SK-N-SH (cell line): ENCODE data around the gene FECH.

Source experiments
- CHD2 ChIP-seq: fragments of 150-350 bp; IDR thresholded peaks from 2 replicates; pipeline ENCODE4 v1.6.1; 2018; ENCODE audit warnings: low read length; ENCODE audit not compliant: partially characterized antibody
- EP300 ChIP-seq, 2 experiments: IDR thresholded peaks; 2 replicates each; pipeline versions ENCODE4 v1.4.0 to v1.6.1; 2012; ENCODE audit warnings: borderline replicate concordance in 1 of 2, low read depth in 1 of 2, low read length in 1 of 2
- EZH2phosphoT487 ChIP-seq: fragments of 200-600 bp; sonication (generic); IDR thresholded peaks from 2 replicates; pipeline ENCODE4 v1.6.1; 2017; ENCODE audit warnings: low read depth, mixed run types, mild to moderate bottlenecking, antibody characterized with exemption, moderate library complexity, borderline replicate concordance
- FOXM1 ChIP-seq: IDR thresholded peaks from 2 replicates; pipeline ENCODE4 v1.4.0; 2012; ENCODE audit warnings: low read depth, mild to moderate bottlenecking
- MXI1 ChIP-seq: IDR thresholded peaks from 2 replicates; pipeline ENCODE4 v1.6.1; 2012; ENCODE audit warnings: mild to moderate bottlenecking, low read depth, low read length, improper control_type of control experiment
- POLR2AphosphoS5 ChIP-seq: IDR thresholded peaks from 2 replicates; pipeline ENCODE4 v1.6.1; 2012; ENCODE audit warnings: low read depth, low read length
- RCOR1 ChIP-seq: fragments of 150-350 bp; IDR thresholded peaks from 2 replicates; pipeline ENCODE4 v1.6.1; 2017; ENCODE audit warnings: antibody characterized with exemption, low read length
- SIN3A ChIP-seq: IDR thresholded peaks from 2 replicates; pipeline ENCODE4 v1.6.1; 2012; ENCODE audit warnings: low read depth, mild to moderate bottlenecking, low read length, moderate library complexity, borderline replicate concordance
- TCF12 ChIP-seq: IDR thresholded peaks from 2 replicates; pipeline ENCODE4 v1.4.0; 2012
- TF ChIP-seq, protein P1 (sequence below): fragments of 200-600 bp; sonication (generic); IDR thresholded peaks from 2 replicates; pipeline ENCODE4 v1.6.1; 2017; ENCODE audit warnings: antibody characterized with exemption, mild to moderate bottlenecking, moderate library complexity
- TF ChIP-seq, protein P2 (sequence below): IDR thresholded peaks from 2 replicates; pipeline ENCODE4 v1.6.1; 2012; ENCODE audit warnings: mild to moderate bottlenecking, low read depth, low read length, moderate library complexity
- TF ChIP-seq, protein P3 (sequence below): IDR thresholded peaks from 2 replicates; pipeline ENCODE4 v1.4.0; 2012; ENCODE audit warnings: low read depth
- TF ChIP-seq, protein P4 (sequence below): IDR thresholded peaks from 2 replicates; pipeline ENCODE4 v1.4.0; 2012; ENCODE audit warnings: low read depth, borderline replicate concordance

DNA sequence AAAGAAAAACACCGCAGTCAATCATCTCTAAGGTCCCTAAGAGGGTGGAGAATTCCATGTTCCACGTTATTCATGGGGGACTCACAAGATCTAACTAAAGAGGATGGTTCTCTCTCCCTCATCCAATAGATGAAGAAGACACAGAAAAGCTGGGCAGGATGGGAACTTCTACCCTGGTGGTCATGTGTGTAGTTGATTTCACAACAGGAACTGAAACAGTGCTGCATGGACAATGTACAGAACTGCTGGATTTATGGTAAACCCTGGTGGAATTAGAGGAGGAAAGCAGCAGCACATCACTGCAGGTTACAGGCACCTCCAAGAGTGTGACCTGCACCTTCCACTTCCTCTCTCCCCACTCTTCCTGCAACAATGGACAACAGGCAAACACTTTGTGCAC is 31.4 kb downstream of the FECH start:
- TF ChIP-seq, protein P1, sequence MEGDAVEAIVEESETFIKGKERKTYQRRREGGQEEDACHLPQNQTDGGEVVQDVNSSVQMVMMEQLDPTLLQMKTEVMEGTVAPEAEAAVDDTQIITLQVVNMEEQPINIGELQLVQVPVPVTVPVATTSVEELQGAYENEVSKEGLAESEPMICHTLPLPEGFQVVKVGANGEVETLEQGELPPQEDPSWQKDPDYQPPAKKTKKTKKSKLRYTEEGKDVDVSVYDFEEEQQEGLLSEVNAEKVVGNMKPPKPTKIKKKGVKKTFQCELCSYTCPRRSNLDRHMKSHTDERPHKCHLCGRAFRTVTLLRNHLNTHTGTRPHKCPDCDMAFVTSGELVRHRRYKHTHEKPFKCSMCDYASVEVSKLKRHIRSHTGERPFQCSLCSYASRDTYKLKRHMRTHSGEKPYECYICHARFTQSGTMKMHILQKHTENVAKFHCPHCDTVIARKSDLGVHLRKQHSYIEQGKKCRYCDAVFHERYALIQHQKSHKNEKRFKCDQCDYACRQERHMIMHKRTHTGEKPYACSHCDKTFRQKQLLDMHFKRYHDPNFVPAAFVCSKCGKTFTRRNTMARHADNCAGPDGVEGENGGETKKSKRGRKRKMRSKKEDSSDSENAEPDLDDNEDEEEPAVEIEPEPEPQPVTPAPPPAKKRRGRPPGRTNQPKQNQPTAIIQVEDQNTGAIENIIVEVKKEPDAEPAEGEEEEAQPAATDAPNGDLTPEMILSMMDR, result no peak
- TF ChIP-seq, protein P2, sequence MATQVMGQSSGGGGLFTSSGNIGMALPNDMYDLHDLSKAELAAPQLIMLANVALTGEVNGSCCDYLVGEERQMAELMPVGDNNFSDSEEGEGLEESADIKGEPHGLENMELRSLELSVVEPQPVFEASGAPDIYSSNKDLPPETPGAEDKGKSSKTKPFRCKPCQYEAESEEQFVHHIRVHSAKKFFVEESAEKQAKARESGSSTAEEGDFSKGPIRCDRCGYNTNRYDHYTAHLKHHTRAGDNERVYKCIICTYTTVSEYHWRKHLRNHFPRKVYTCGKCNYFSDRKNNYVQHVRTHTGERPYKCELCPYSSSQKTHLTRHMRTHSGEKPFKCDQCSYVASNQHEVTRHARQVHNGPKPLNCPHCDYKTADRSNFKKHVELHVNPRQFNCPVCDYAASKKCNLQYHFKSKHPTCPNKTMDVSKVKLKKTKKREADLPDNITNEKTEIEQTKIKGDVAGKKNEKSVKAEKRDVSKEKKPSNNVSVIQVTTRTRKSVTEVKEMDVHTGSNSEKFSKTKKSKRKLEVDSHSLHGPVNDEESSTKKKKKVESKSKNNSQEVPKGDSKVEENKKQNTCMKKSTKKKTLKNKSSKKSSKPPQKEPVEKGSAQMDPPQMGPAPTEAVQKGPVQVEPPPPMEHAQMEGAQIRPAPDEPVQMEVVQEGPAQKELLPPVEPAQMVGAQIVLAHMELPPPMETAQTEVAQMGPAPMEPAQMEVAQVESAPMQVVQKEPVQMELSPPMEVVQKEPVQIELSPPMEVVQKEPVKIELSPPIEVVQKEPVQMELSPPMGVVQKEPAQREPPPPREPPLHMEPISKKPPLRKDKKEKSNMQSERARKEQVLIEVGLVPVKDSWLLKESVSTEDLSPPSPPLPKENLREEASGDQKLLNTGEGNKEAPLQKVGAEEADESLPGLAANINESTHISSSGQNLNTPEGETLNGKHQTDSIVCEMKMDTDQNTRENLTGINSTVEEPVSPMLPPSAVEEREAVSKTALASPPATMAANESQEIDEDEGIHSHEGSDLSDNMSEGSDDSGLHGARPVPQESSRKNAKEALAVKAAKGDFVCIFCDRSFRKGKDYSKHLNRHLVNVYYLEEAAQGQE, result no peak
- TF ChIP-seq EP300 (IDR thresholded peaks at IDR 0.05; ENCODE audit: borderline replicate concordance in 1 of 2, low read depth in 1 of 2, low read length in 1 of 2), result no peak
- no peak for TF ChIP-seq SIN3A
- TF ChIP-seq FOXM1, result no peak
- TF ChIP-seq, protein P3, sequence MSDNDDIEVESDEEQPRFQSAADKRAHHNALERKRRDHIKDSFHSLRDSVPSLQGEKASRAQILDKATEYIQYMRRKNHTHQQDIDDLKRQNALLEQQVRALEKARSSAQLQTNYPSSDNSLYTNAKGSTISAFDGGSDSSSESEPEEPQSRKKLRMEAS, result no peak
- TF ChIP-seq EZH2phosphoT487, result no peak
- TF ChIP-seq RCOR1, result no peak
- no peak for TF ChIP-seq POLR2AphosphoS5
- no peak for TF ChIP-seq TCF12
- no peak for TF ChIP-seq CHD2
- TF ChIP-seq, protein P4, sequence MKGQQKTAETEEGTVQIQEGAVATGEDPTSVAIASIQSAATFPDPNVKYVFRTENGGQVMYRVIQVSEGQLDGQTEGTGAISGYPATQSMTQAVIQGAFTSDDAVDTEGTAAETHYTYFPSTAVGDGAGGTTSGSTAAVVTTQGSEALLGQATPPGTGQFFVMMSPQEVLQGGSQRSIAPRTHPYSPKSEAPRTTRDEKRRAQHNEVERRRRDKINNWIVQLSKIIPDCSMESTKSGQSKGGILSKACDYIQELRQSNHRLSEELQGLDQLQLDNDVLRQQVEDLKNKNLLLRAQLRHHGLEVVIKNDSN, result no peak
- TF ChIP-seq MXI1, result no peak
